IPS-18c (cell line): ENCODE data around the gene MAPK11.

ENCODE experiments used
- H3K4me3 ChIP-seq: 2 replicates; pipeline ENCODE4 v1.7.0; 2013; ENCODE audit warnings: low read depth, mild to moderate bottlenecking, low read length, moderate library complexity; ENCODE audit not compliant: insufficient read depth
- H3K9me3 ChIP-seq: one replicate; pipeline ENCODE4 v1.6.1; 2013; ENCODE audit warnings: mild to moderate bottlenecking, low read length, moderate library complexity; ENCODE audit not compliant: control insufficient read depth, insufficient read depth

The MAPK11 gene

DNA sequence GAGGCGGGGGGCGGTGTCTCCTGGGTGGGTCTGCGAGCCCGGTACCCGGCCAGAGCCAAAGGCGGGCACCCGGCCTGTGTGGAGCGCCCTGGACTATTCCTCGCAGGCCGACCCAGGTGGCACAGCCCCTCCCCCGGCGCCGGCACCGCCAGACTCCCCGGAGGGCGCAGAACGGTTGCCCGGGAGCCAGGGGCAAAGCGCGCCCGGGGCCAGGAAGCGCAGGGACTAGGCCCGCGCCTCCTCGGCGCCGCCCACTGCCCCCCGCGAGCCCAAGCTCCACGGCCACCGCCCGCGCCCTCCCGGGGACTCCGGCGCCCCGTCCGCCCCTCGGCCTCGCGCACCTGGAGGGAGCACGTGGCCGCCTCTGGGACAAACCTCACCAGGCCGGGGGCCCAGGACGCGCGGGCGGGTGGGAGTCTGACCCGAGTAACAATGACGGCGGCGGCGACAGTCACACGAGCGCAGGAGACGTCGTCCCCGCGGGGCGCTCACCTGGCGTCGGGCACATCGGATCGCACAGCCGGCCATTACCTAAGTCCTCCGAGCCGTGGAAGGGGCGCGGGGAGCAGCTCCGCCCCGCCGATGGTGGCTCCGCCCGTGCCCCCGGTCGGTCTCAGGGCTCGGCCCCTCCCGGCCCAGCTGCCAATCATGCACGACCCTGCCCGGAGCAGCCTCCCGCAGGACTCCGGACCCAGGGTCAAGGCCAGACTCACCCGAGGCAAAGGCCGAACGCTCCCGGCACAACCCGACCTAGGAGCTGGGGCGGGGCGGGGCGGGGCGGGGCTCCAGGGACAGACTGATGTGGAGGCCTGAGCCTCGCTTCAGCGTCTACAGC lies 29.8 kb upstream of the MAPK11 start:
- H3K4me3 ChIP-seq: peak overlapping the region; percentile 44
- no peaks in the 10 kb centered on the region for H3K9me3 ChIP-seq

DNA sequence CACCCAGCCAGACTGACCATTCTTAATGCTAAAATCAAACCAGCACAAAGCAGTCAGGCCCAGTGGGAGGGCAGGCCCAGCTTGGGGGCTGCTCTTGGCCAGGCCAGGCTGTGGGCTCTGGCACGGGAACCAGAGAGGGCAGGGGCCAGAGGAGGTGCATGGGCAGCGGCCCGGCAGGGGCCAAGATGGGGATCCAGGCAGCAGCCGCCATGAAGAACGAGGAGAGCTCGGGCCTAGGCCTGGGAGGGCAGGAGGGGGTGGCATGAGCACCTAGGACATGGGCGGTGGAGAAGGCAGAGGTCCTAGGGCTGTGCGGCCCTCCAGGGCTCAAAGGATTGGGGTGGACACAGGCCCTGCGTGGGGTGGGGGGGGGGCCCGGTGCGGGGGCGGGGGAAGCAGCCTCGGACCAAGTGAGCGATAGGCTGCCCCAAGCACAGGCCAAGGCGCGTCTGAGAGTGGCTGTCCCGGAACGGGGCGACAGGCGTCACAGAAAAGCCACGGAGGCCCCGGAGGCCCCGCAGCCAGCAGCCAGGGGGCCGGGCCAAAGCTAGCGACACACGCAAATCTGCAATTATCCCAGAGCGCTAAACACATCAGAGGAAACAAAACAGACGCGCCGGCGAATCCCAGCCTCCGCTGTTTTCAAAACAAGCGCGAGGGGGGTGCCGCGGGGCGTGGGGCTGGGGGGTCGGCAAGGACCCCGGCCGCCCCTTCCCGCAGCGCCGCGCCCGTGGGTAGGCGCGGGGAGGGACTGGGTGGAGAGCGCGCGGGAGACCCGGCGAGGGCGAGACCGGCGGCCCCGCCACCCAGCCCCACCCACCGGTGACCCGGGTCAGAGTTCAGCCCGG lies 29.0 kb upstream of the MAPK11 start:
- Histone ChIP-seq H3K4me3 (peak overlapping the region; percentile 44), H3K9me3 (no peaks in the 10 kb centered on the region)

DNA sequence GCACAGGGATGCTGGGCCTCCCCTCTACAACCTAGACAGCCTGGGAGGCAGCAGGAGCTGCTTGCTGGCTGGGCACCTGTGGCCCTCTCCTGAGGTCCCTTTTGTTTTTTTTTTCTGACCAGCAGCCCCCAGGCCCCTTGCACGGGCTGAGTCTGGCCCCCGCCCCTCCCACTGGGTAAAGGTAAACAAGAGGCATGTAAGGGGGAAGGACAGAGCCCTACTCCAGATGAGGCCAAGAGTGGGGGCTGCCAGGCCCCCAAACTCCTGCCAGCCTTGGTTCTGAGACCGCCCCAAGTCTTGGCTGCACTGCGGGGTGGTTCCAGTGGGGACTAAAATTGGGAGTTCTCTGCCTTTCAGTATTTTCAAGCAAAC lies 28.1 kb upstream of the MAPK11 start:
- H3K4me3 ChIP-seq: no peak overlapping the region
- no peaks in the 10 kb centered on the region for H3K9me3 ChIP-seq

DNA sequence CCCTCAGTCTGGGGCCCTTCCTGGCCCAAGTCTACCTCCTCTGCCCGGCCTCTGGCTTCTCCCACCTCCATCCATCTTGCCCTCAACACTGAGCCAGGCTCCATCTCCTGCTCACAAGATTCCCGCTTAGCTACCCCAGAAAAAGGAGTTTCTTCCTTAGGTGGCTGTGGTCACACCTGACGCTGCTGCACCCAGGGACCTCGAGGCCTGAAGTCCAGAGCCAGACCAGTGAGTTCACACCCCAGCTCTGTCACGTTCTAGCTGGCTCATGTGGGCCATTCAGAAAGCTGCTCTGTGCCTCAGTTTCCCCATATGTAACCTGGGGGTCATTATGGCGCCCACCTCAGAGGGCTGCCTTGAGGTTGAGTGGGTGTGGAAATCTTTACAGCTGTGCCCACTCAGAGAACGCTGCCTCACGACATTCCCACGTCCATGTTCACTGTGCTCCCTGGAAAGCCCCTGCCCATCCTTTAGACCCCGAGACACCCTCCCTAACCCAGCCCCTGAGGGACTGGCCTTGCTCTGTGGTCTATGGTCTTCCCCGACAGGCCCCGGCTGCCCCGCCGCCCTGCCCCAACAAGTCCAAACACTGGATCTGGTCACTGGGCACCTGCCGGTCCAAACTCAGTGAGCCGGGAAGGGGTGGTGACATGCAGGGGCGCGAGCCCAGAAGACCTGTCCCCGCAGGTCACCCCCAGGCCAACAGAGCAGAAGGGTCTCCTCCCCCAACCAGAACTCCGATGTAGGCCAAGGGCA lies 27.5 kb upstream of the MAPK11 start:
- no peak overlapping the region for H3K4me3 ChIP-seq
- no peaks in the 10 kb centered on the region for H3K9me3 ChIP-seq

DNA sequence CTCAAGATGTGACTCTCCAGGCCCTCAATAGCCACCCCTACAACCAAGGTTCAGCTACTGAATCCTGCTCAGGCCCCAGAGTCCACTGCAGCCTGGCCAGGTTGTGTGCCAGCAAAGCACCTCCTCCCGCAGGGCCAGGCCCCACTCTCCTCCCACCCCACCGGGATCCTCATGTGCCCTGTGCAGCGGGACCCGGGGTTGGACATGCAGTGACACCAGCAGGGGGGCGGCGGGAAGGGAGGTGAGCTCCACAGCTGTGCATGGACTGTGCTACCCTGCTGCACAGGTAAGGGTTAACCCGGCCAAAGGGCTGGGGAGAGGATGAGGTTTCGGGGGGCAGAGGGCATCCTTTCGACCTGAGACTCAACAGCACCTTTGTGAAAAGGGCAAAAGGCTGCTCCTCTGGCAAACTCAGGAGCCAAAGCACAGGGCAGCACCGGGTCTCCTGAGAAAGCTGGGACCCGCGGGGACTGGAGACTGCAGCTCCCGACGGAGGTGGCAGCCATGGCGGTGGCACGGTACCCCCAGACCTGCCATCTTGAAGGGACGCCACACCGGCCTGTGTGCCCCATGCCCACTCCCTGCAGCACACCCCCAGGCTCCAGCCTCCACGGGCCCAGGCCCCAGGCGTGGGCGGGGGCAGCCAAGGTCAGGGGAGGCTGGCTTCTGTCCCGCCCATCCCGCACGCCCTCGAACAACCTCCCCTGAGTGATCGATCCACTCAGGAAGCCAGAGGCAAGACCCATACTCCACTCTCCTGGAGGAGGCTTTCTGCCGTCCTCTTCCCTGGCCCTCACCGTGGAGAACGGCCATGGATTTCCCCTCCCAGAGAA lies 26.7 kb upstream of the MAPK11 start:
- Histone ChIP-seq H3K4me3 (no peak overlapping the region), H3K9me3 (no peaks in the 10 kb centered on the region)

DNA sequence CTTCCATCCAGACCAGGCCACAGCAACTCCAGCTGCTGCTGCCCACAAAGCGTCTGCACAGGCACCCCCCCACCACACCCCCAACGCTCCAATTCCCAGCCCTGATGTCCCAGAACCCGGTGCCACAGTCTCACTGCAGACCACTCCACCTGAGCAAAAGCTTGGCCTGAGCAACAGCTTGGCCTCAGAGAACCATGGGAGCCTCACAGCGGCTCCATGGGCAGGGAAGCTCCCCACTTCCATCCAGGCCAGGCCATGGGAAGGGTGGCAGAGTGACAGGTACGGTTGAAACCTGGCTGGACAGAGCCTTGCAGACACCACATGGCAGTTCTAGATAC lies 24.1 kb upstream of the MAPK11 start:
- Histone ChIP-seq H3K4me3 (peak overlapping the region; percentile 9; the same call in 1 of the 2 replicates), H3K9me3 (peaks cover 2% of the 10 kb centered on the region)

DNA sequence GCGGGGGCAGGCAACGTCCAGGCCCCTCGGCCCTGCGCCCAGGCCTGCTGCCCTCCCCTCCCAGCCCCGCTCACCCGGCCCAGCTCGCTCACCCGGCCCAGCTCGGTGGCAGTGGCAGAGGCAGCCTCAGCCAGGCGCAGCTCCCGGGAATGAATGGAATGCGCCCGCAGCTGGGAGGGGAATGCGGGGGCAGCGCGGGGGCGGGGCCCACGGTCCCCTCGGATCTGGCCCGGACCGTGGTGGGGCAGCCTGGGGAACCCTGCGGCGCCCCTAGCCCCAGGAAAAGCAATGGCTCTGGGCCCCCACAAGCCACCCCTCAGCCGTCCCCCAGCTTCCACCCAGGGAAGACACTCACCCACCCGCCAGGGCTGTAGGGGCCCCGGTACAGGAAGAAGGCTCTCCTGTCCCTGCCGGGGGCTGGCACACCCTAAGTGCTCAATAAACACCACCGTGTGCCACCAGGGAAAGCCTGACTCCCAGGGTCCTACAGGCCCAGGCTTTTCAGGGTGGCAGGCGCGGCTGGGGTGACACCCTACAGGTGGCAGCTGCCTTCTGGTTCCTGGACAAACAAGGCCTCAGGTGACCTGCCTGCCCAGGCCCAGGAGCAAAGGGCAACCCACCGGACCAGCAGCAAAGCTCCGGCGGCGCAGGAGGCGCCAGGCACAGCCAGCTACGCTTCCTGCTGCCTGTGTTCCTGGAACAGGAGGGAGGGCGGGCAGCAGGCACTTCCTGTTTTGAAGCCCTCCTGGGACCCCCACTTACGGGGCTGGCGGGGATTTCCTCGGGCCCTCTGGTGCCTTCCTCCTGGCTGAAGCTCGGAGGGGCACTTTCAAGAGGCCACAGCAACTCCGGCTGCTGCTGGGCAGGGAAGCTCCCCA lies 23.5 kb upstream of the MAPK11 start:
- peak overlapping the region; percentile 9 for H3K4me3 ChIP-seq
- peaks cover 2% of the 10 kb centered on the region for H3K9me3 ChIP-seq

DNA sequence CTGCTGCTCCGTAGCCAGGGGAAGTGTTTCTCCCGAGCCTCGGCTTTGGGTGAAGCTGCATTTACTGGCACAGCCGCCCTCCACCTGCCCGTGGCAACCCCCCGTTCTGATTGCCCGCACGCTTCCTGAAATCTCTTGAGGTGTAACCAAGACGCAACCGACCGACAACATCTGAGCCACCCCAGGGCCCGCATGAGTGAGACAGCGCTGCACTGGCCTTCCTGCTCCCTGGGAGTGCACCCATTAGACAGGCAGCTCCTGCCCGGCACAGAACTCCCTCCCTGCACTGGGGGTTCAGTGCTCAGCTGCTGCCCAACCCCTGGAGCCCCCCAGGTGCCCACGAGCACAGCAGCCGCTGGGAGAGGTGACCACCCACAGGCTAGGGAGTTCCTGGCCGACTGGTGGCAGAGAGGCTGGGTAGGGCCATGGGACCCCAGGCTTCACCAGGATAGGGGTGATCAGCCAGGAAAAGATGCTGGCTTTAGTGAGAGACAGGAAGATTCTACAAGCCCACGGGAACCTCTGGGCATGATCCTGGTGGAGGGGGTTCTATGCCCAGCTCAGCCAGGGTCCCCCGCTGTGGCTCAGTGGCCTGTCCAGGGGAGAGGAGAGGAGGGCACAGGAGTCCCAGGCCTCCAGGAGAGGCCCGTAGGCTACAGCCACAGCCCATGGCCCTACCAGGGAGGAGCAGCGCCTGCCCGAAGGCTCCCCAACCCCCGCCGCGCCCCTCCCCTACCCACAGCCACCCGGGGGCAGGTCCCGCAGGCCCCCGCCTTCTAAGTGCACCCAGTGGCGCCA lies 22.7 kb upstream of the MAPK11 start:
- no peak overlapping the region for H3K4me3 ChIP-seq
- H3K9me3 ChIP-seq: peaks cover 2% of the 10 kb centered on the region

DNA sequence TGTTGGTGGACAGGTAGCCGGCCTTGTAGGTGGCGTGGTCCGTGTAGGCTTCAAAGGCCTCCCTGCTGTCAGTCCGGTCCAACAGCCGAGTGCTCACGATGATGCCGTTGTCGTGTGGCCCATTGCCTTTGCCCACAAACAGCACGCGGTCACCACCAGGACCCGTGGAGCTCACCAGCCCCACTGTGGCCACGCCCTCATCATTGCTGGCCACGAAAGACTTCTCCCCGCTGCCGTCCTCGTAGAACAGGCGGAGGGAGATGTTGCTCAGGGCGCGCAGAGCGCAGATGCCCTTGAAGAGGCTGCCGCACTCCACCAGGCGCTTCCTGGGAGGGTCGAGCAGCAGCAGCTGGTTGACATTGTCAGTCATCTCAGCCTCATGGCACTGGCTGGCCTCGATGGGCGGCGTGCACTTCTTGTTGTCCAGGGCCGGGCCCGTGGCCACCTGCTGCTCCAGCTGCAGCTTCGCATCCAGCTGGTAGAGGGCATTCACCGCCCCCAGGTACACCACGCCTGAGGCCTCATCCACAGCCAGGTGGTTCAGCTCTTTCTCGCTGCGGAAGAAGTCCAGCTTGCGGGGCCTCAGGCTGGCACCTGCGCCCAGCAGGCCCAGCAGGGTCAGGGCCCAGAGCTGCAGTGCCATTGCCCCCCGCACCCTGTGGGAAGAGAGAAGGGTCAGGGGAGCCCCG lies 19.9 kb upstream of the MAPK11 start:
- Histone ChIP-seq H3K9me3 (peaks cover 2% of the 10 kb centered on the region), H3K4me3 (no peak overlapping the region)

DNA sequence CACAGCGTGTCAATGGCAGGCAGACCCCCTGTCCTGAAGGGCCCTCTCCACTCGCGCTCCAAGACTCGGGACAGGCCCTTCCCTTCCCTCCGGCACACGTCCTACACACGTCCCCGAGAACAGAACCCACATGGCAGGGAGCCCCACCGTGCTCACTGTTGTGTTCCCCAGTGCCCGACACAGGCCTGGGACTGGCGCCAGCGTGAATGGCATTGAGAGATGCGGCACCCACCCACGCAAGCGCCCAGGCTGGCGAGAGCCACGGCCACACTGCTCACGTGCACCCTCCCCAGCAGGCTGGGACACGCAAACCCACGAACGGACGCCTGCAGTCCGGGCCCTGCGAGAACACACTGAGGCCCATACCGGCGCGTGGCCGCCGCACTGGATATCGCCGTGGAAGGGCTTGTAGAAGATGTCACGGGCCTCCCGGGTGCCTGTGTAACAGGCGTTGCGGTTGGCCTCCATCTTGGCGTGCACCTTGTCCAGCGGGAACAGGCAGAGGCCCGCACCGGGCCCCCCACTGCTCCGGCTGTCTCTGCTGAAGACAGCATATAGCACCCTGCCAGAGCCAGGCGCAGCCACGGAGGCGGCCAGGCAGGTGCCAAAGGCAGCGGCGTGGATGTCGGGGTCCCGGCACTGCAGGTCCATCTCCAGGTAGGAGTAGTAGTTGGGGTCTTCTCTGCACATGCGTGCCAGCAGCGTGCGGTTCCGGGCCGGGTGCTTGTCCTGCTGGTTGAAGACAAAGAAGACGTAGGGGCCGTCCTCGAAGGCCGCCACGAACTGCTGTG lies 19.2 kb upstream of the MAPK11 start:
- H3K9me3 ChIP-seq: peaks cover 2% of the 10 kb centered on the region

DNA sequence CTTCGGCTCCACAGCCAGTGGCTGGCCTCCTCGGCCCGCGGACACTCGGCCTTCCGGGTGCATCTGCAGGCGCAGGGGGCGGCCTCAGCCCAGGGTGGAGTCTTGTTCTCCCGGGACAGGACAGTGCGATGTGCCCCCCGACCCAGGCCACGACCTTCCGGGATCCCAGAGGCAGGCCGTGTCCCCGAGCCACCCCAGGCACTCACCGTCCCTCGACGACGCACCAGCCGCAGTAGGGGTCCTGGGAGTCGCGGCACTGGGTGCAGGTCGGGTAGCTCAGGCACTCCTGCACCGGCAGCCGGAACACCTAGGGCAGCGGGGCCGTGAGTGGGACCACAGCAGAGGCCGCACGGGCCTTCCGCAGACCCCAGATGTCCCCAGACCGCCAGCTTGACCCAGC lies 17.6 kb upstream of the MAPK11 start:
- Histone ChIP-seq H3K9me3 (peaks cover 2% of the 10 kb centered on the region), H3K4me3 (no peak overlapping the region)

More for the DNA sequence above, 19.2 kb upstream of the MAPK11 start:
- no peak overlapping the region for H3K4me3 ChIP-seq

DNA sequence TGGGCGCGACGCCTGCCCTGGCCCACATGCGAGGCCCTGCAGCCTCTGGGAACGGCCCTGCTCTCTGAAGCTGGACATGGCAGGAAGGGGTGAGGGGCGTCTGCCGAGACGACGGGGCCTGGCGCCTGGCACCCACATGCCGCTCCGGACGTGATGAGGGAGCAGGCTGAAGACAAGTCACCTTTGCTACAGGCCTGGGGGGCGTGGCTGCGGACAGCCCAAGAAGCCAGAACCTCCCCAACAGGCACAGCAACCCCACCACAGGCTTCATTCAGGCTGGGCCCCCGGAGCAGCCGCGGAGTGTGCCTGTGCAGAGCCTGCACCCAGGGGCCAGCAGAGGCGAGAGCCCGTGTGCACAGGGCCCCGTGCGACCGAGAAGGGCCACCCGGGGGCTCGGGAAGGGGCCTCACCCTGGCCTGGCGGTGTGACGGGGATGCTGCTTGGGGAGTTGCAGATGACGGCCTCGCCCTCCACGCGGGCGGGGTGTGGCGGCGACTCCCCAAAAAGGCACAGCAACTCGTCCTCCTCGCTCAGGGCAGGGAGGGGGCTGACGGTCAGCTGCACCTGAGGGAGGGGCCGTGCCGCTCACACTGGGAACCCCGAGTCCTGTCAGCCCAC lies 16.6 kb upstream of the MAPK11 start:
- no peak overlapping the region for H3K4me3 ChIP-seq
- H3K9me3 ChIP-seq: peaks cover 2% of the 10 kb centered on the region

DNA sequence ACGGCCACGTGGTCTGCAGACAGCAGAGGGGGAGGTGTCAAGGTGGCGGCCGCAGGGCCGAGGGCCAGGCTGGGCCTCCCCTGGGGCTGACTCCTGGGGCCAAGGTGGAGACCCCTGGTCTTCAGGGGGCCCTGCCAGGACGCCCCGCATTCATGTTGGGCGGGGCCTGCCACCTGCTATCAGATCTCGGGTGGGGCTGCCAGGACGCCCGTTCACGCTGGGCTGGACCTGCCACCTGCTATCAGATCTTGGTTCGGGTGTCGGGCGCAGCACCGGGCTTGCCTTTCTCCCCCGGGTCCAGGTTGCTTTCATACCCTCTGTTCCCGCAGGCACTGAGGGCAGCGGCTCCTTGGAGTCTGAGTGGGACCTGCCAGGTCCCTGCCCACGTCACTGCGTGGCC lies 16.1 kb upstream of the MAPK11 start:
- Histone ChIP-seq H3K4me3 (no peak overlapping the region), H3K9me3 (peaks cover 2% of the 10 kb centered on the region)
